GM12873 (cell line): ENCODE results near the gene RB1.

Source experiments
- CTCF ChIP-seq: IDR thresholded peaks from 2 replicates; pipeline ENCODE4 v1.5.1; 2012; ENCODE audit warnings: low read depth, mild to moderate bottlenecking, moderate library complexity, low read length, control low read depth; ENCODE audit not compliant: insufficient read depth; ENCODE audit errors: missing control alignments

The RB1 gene

GRCh38 chr13:48386816-48387215 is 83.3 kb downstream of the RB1 start:
- no peak for TF ChIP-seq CTCF

- TF ChIP-seq CTCF, result no peak
These were observed 87.7 kb downstream of the RB1 start for GRCh38 chr13:48391257-48391656.

GRCh38 chr13:48393030-48393697 is 89.6 kb downstream of the RB1 start:
- TF ChIP-seq CTCF, result no peak

- TF ChIP-seq CTCF, result no peak
These were observed 90.1 kb downstream of the RB1 start for GRCh38 chr13:48393698-48394085.

- no peak for TF ChIP-seq CTCF
These were observed 94.2 kb downstream of the RB1 start for GRCh38 chr13:48397744-48398143.

GRCh38 chr13:48398450-48399095 is 95.0 kb downstream of the RB1 start:
- no peak for TF ChIP-seq CTCF

- no peak for TF ChIP-seq CTCF
These were observed 96.6 kb downstream of the RB1 start for GRCh38 chr13:48400090-48400694.
